HG03432 (cell line): ENCODE data around the gene ADAM8.
"Not testable (repeated sequence)": the region's sequence is repeated elsewhere in the genome, so short reads cannot be mapped to it uniquely, and the experiment has no call there.

ENCODE experiments used
- ATAC-seq: cut with Tn5 transposase; IDR thresholded peaks from one replicate; pipeline ENCODE4 v1.9.1; 2021; ENCODE audit warnings: mild to moderate bottlenecking, moderate library complexity; ENCODE audit not compliant: unreplicated experiment

ADAM8 gene

DNA sequence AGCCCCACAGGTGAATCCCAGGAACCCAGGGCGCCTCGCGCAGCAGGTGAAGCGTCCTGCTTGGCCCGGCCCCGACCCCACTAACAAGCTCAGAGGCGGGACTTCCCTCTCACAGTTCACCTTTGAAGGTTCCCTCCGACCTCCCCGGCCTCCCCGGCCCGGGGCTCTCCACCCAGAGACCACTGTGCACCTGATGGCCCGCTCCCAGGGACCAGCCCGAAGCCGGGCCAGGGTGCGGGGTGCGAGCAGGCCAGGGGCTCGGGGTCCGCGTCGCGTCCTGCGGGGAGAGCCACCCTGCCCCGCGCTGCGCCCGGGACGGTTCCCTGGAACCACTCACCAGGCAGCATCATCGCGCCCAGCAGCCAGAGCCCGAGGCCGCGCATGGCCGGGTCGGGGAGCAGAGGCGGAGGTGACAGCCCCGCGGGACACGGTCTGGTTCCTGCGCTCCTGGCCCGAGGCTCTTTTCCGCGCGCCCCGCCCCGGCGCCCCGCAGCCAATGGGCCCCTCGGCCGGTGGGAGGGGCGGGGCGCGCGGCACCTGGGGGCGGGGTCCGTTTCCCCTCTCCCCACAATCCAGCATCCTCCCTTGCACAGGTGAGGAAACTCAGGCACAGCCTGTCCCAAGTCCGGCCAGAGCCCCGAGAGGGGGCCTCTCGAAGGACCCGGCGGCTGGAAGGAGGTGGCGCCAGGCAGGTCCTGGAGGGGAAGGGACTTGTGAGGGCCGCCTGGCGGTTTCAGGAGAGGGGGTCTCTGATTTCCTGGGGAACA is at the start of gene ADAM8:
ADAM8 (minus strand) TSS at position 434 of the 767 bp plus-strand sequence; CDS start at position 383, 51 bp downstream.
- peak; percentile 57 for ATAC-seq

- ATAC-seq = no peak
These were observed 49.5 kb upstream of the ADAM8 start for GRCh38 chr10:133326223-133326551.

DNA sequence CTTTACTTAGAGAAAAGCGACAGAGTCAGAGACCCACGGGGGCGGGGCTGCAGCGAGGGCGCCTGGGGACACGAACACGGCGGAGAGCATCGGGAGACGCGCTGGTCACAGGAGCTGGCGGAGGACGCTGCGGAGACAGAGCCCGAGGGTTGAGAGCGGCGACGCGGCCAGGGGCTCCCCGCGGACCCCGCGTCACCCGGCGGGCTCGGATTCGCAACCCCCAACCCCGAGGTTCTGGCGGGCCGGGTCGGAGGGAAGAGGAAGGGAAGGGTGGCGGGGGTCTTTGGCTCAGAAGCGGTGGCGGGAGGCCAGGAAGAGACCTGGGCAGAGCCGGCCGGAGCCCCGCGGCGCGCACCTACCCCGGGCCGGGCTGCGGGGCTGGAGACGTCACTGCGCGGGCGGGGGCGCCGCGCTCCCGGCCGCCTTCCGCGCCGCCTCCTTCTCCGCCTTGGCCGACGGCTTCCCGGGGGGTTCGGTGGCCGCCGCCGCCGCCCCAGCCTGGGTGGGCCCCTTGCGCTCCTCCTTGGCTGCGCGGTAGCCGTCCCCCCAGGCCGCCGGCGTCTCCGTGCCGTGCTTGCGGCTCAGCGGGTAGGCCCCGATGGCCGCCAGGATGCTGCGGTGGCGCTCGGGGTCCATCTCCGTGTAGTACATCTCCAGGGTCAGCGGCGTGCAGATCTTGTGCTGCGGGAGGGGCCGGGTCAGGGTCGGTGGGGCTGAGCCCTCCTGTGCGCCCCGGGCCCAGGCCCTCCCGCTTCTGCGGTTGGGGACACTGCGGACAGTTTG is 49.0 kb upstream of the ADAM8 start:
- ATAC-seq = no peak

DNA sequence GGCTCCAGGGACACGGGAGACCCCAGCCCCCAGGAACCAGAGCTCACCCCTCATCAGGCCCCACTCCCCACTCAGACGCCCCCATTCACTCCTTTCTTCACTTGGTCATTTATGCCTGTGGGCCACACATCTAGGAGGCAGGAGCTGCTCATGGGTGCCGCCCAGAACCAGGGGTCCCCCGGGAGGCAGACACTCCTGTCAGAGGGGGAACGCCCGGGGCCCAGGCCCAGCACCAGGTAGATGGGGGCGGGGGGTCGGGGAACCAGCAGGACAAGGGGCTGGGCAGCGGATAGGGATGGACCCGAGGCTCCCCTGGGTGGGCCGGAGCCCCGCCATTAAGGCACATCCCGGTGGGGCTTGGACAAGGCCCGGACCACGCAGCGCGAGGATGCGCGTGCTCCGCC is 48.2 kb upstream of the ADAM8 start:
- no peak for ATAC-seq

- ATAC-seq = peak; percentile 51
These were observed 47.6 kb upstream of the ADAM8 start for GRCh38 chr10:133324198-133324792.

- not testable (repeated sequence) for ATAC-seq
These were observed 45.5 kb upstream of the ADAM8 start for GRCh38 chr10:133322064-133322709.

DNA sequence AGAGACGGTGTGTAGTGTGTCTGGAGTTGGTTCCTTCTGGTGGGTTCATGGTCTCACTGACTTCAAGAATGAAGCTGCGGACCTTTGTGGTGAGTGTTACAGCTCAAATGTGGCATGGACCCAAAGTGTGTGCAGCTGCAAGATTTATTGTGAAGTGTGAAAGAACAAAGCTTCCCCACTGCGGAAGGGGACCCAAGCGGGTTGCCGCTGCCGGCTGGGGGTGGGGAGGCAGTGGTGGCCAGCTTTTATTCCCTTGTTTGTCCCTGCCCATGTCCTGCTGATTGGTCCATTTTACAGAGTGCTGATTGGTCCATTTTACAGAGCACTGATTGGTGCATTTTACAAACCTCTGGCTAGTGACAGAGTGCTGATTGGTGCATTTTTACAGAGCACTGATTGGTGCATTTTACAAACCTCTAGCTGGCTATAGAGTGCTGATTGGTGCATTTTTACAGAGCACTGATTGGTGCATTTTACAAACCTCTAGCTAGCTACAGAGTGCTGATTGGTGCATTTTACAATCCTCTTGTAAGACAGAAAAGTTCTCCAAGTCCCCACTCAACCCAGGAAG is 44.3 kb upstream of the ADAM8 start:
- ATAC-seq = not testable (repeated sequence)

DNA sequence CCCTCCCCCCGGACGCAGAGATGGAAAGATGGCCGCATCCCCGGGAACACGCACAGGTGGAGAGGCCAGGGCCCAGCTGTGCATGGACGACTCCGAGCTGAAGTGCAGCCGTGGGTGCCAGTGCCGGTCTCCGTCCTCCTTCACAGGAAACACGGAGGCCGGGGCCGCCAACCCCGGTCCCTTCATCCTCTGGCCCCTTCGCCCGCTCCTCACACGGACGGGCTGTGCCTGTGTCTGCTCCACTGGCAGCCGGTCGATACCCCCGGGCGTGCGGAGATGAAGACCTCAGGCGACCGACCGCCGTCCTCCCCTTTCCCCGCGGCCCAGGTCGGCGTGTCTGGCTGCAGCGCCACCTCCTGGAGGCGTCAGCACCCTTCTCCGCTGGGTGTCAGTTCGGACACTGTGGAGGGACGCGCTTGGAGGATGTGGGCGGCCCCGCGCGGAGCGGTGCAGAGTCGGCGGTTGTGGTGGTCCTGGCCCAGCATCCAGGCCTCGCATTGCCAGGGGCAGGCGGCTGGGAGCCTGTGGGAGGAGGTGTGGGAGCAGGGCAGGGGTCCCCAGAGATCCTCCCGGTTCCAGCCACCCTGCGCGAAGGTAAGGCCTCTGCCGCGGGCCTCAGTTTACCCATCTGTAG is 41.9 kb upstream of the ADAM8 start:
- ATAC-seq = peak; percentile 92

GRCh38 chr10:133316732-133317131 is 40.1 kb upstream of the ADAM8 start:
- no peak for ATAC-seq

DNA sequence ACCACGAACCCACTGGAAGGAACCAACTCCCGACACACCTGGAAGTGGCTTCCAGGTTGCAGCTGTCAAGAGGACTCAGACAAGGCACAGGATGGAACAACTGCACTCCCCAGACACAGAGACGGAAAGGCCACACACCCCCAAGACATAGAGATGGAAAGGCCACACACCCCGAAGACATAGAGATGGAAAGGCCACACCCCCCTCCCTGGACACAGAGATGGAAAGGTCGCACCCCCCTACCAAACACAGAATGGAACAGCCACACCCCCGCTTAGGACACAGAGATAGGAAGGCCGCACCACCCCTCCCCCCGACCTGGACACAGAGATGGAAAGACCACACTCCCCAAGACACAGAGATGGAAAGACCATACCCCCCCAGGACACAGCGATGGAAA is 39.6 kb upstream of the ADAM8 start:
- ATAC-seq = no peak

DNA sequence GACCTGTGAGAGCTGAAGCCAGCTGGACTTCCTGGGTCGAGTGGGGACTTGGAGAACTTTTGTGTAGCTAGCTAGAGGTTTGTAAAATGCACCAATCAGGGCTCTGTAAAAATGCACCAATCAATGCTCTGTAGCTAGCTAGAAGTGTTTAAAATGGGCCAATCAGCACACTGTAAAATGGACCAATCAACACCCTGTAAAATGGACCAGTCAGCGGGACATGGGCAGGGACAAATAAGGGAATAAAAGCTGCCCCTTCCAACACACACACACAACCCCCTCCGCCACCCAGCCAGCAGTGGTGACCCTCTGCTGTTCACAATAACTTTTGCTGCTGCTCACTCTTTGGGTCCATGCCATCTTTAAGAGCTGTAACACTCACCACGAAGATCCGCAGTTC is 39.2 kb upstream of the ADAM8 start:
- no peak for ATAC-seq

- ATAC-seq = no peak
These were observed 38.2 kb upstream of the ADAM8 start for GRCh38 chr10:133314911-133315310.

DNA sequence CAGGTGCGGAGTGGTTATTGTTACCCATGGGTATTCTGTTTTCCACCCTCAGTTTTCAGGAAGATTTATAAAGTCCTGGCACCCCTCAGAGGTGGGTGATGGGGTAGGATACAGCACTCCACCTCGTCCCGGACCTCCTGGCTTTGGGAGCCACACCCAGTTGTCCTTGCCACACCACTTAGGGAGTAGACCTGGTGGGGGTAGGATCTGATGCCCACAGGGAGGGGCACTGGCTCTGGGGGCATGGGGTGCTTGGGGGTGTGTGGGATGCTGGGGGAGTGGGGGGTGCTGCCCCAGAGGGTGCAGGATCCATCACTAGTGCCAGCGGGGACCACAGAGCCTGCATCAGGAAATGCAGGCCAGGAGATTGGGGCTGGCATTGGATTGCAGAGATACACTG is 36.5 kb upstream of the ADAM8 start:
- ATAC-seq = no peak

DNA sequence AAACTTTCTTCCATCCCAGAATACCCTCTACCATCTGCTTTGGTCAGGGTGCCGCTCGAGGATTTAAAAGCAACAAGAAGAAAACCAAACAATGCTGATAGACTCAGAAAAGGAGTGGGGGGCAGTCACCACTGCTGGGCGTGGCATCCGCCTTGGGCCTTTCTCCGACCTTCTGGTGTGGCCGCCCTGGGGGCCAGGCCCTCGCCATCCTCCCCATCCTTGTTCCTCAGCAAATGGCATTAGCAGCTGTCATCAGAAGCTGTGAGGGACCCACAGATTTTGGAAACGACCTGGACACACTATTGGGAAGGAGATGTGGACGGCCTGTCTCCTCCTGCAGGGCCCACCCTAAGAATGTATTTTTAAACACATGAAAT is 36.1 kb upstream of the ADAM8 start:
- ATAC-seq = no peak

- ATAC-seq = no peak
These were observed 35.5 kb upstream of the ADAM8 start for GRCh38 chr10:133312016-133312768.

GRCh38 chr10:133311570-133311969 is 34.9 kb upstream of the ADAM8 start:
- no peak for ATAC-seq

- no peak for ATAC-seq
These were observed 34.1 kb upstream of the ADAM8 start for GRCh38 chr10:133310789-133311188.

GRCh38 chr10:133310399-133310755 is 33.7 kb upstream of the ADAM8 start:
- no peak for ATAC-seq

- ATAC-seq = no peak
These were observed 33.2 kb upstream of the ADAM8 start for GRCh38 chr10:133309720-133310398.
